Measurements from ENCODE around the gene RBM33. TPM values are rescaled to one million over a fixed set of nuclear protein-coding genes. Genes with fewer than 3 reads are reported as not detected.

Gene RBM33
- total and polyA plus RNA-seq, 2 of the 13 experiments (the other 11 are each of a cell fraction or from before 2014, with no cell fraction given), result 12.4 to 28.9 TPM

DNA sequence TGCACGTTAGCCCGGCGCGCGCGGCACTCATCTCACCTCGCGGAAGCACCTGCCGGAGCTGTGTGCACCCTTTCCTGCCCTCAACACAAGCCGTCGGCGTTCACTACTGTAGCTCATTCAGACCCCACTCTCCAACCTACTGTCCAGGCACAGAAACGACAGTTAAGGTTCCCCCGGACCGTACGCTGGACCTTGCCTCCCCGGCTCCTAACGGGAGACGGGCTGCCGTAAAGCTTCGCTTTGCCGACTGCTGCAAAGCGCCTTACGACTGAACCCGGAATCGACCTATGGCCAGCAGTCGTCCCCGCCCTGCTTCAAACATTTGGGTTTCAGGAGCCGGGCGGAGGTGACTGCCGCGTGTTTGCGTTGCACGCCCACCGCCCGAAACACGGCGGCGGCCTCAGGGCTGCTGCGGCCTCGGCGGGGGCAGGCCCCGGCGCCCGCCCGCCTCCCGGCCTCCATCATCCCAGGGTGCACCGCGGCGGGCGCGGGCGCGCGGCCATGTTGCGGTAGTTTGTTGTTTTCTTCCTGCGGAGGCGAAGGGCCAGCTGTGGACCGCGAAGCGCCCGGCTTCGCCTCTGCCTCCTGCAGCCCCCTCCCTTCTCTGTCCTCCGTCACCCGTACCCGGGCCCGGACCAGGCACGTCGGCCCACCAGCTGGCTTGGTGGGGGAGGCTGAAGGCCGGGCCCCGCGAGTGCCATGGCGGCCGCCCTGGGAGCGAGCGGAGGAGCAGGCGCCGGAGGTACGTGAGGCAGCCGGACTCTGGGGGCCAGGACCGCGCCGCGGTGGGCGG lies at the start of gene RBM33 (continued):
- TF ChIP-seq KDM5A (IDR thresholded peaks at IDR 0.05; ENCODE audit: borderline replicate concordance, low read length) (peak; percentile 73), TCF12 (IDR thresholded peaks at IDR 0.05) (no peak), TCF12 (CRISPR knock-in tag; IDR thresholded peaks at IDR 0.05) (peak; percentile 31; the same call in 1 of the 2 replicates), ERF (CRISPR knock-in tag; IDR thresholded peaks at IDR 0.05) (peak; percentile 21), ZFP36L1 (CRISPR knock-in tag; IDR thresholded peaks at IDR 0.05) (no peak; the same call in 1 of the 2 replicates), ZMYM2 (CRISPR knock-in tag; IDR thresholded peaks at IDR 0.05) (no peak), MED13 (CRISPR knock-in tag; IDR thresholded peaks at IDR 0.05) (peak; percentile 64; the same call in 1 of the 2 replicates), HMGA1 (CRISPR knock-in tag; conservative IDR thresholded peaks at IDR 0.05) (no peak), NCOA1 (CRISPR knock-in tag; IDR thresholded peaks at IDR 0.05) (no peak; the same call in 1 of the 2 replicates), ZFP90 (CRISPR knock-in tag; IDR thresholded peaks at IDR 0.05; ENCODE audit: borderline replicate concordance) (peak; percentile 81), ZNF878 (CRISPR knock-in tag; IDR thresholded peaks at IDR 0.05) (no peak), FOXA1 (IDR thresholded peaks at IDR 0.05) (no peak), FOXA1 (CRISPR knock-in tag; IDR thresholded peaks at IDR 0.05) (0 out of 2 replicates have a peak, but pooled peaks have one; percentile 34), DNMT1 (CRISPR knock-in tag; IDR thresholded peaks at IDR 0.05) (peak; percentile 39; the same call in 1 of the 2 replicates), ZNF674 (CRISPR knock-in tag; IDR thresholded peaks at IDR 0.05; ENCODE audit: low read depth) (peak; percentile 83; the same call in 1 of the 2 replicates), HOXA9 (CRISPR knock-in tag; IDR thresholded peaks at IDR 0.05; ENCODE audit: borderline replicate concordance) (peak; percentile 94), ZBTB7B (CRISPR knock-in tag; IDR thresholded peaks at IDR 0.05) (peak; percentile 8; the same call in 1 of the 2 replicates), RAD21 (CRISPR knock-in tag; IDR thresholded peaks at IDR 0.05) (peak; percentile 39), RAD51 (IDR thresholded peaks at IDR 0.05; ENCODE audit: borderline replicate concordance) (no peak), SMARCC2 (IDR thresholded peaks at IDR 0.05) (no peak), XRCC5 (optimal IDR thresholded peaks at IDR 0.05; ENCODE audit: low read length) (peak; percentile 67), ZNF598 (CRISPR knock-in tag; IDR thresholded peaks at IDR 0.05; ENCODE audit: borderline replicate concordance) (no peak), ZSCAN31 (CRISPR knock-in tag; IDR thresholded peaks at IDR 0.05; ENCODE audit: low read depth) (peak; percentile 81; the same call in 1 of the 2 replicates), ZNF75D (CRISPR knock-in tag; IDR thresholded peaks at IDR 0.05; ENCODE audit: borderline replicate concordance) (no peak), FOXJ3 (CRISPR knock-in tag; IDR thresholded peaks at IDR 0.05; ENCODE audit: borderline replicate concordance) (peak; percentile 57; the same call in 1 of the 2 replicates), JUN (CRISPR knock-in tag; IDR thresholded peaks at IDR 0.05) (no peak), ZNF30 (CRISPR knock-in tag; IDR thresholded peaks at IDR 0.05) (peak; percentile 92; the same call in 1 of the 2 replicates), CCAR2 (optimal IDR thresholded peaks at IDR 0.05; ENCODE audit: low read depth, low read length) (no peak)
- TF ChIP-seq, protein P1, sequence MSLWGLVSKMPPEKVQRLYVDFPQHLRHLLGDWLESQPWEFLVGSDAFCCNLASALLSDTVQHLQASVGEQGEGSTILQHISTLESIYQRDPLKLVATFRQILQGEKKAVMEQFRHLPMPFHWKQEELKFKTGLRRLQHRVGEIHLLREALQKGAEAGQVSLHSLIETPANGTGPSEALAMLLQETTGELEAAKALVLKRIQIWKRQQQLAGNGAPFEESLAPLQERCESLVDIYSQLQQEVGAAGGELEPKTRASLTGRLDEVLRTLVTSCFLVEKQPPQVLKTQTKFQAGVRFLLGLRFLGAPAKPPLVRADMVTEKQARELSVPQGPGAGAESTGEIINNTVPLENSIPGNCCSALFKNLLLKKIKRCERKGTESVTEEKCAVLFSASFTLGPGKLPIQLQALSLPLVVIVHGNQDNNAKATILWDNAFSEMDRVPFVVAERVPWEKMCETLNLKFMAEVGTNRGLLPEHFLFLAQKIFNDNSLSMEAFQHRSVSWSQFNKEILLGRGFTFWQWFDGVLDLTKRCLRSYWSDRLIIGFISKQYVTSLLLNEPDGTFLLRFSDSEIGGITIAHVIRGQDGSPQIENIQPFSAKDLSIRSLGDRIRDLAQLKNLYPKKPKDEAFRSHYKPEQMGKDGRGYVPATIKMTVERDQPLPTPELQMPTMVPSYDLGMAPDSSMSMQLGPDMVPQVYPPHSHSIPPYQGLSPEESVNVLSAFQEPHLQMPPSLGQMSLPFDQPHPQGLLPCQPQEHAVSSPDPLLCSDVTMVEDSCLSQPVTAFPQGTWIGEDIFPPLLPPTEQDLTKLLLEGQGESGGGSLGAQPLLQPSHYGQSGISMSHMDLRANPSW (CRISPR knock-in tag; IDR thresholded peaks at IDR 0.05; ENCODE audit: borderline replicate concordance), result no peak
- TF ChIP-seq, protein P2, sequence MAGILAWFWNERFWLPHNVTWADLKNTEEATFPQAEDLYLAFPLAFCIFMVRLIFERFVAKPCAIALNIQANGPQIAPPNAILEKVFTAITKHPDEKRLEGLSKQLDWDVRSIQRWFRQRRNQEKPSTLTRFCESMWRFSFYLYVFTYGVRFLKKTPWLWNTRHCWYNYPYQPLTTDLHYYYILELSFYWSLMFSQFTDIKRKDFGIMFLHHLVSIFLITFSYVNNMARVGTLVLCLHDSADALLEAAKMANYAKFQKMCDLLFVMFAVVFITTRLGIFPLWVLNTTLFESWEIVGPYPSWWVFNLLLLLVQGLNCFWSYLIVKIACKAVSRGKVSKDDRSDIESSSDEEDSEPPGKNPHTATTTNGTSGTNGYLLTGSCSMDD (CRISPR knock-in tag; IDR thresholded peaks at IDR 0.05), result 0 out of 2 replicates have a peak, but pooled peaks have one; percentile 48
